Measurements from ENCODE around the gene RRAGB.

- TF ChIP-seq ETS1 (IDR thresholded peaks at IDR 0.05) (no peak), CTCF (conservative IDR thresholded peaks at IDR 0.05; ENCODE audit: low read depth in 2 of 2) (no peak), POLR2AphosphoS5 (IDR thresholded peaks at IDR 0.05; ENCODE audit: low read depth) (no peak)
These were observed 25.1 kb downstream of the RRAGB start for GRCh38 chrX:55742649-55743048.
